Subcutaneous abdominal adipose tissue (tissue), 5 donors: ENCODE data around the gene USP7.

ENCODE experiments used
- H3K27ac ChIP-seq: one replicate; pipeline ENCODE4 v1.7.0; 2013; ENCODE audit warnings: low read depth, mild to moderate bottlenecking, inconsistent platforms, low read length, moderate library complexity
- H3K27me3 ChIP-seq, 5 donors: one replicate each; pipeline ENCODE4 v1.7.0; 2013; ENCODE audit warnings: low read length in 5 of 5, inconsistent platforms in 1 of 5; ENCODE audit not compliant: control insufficient read depth in 5 of 5, insufficient read depth in 4 of 5
- H3K36me3 ChIP-seq, 5 donors: one replicate each; pipeline ENCODE4 v1.7.0; 2013; ENCODE audit warnings: low read length in 5 of 5; ENCODE audit not compliant: control insufficient read depth in 5 of 5, insufficient read depth in 5 of 5
- H3K4me1 ChIP-seq, 5 donors: one replicate each; pipeline ENCODE4 v1.7.0; 2013; ENCODE audit warnings: low read length in 5 of 5, mild to moderate bottlenecking in 3 of 5, moderate library complexity in 1 of 5; ENCODE audit not compliant: control insufficient read depth in 5 of 5, insufficient read depth in 5 of 5
- H3K4me3 ChIP-seq, 5 donors: one replicate each; pipeline ENCODE4 v1.7.0; 2013; ENCODE audit warnings: low read length in 5 of 5, low read depth in 1 of 5
- H3K9ac ChIP-seq, 5 donors: one replicate each; pipeline ENCODE4 v1.7.0; 2013; ENCODE audit warnings: low read length in 5 of 5, mild to moderate bottlenecking in 4 of 5, moderate library complexity in 3 of 5
- H3K9me3 ChIP-seq, 5 donors: one replicate each; pipeline ENCODE4 v1.7.0; 2013; ENCODE audit warnings: low read length in 5 of 5; ENCODE audit not compliant: control insufficient read depth in 5 of 5
- donor health status: healthy.
- donor health status: healthy.
- donor health status: healthy.
- donor health status: healthy.
- donor health status: healthy.

The USP7 gene

GRCh38 chr16:8931859-8932258 is 31.8 kb downstream of the USP7 start:
- Histone ChIP-seq H3K27me3 (no peaks in the 10 kb centered on the region), H3K4me3 (no peak overlapping the region), H3K9me3 (no peaks in the 10 kb centered on the region), H3K9ac (no peak overlapping the region), H3K27ac (no peak overlapping the region), H3K4me1 (peaks cover 5 to 23% (median 11%) of the 10 kb centered on the region in 5 donors), H3K36me3 (peaks cover 4 to 24% (median 20%) of the 10 kb centered on the region in 5 donors)

- Histone ChIP-seq H3K4me3 (no peak overlapping the region), H3K4me1 (peaks cover 5 to 16% (median 11%) of the 10 kb centered on the region in 5 donors), H3K36me3 (peaks cover 12 to 30% (median 26%) of the 10 kb centered on the region in 5 donors)
These were observed 34.5 kb downstream of the USP7 start for GRCh38 chr16:8929086-8929748.

GRCh38 chr16:8928467-8928957 is 35.2 kb downstream of the USP7 start:
- H3K36me3 ChIP-seq, result peaks cover 12 to 30% (median 28%) of the 10 kb centered on the region in 5 donors
- H3K9ac ChIP-seq, result no peak overlapping the region
- no peaks in the 10 kb centered on the region for H3K27me3 ChIP-seq
- no peak overlapping the region for H3K27ac ChIP-seq
- H3K9me3 ChIP-seq, result no peaks in the 10 kb centered on the region
- peaks cover 5 to 16% (median 11%) of the 10 kb centered on the region in 5 donors for H3K4me1 ChIP-seq
- no peak overlapping the region for H3K4me3 ChIP-seq

More at GRCh38 chr16:8929086-8929748, 34.5 kb downstream of the USP7 start:
- Histone ChIP-seq H3K9me3 (no peaks in the 10 kb centered on the region), H3K9ac (no peak overlapping the region), H3K27me3 (no peaks in the 10 kb centered on the region), H3K27ac (no peak overlapping the region)

GRCh38 chr16:8926827-8927226 is 36.9 kb downstream of the USP7 start:
- Histone ChIP-seq H3K27ac (no peak overlapping the region), H3K27me3 (no peaks in the 10 kb centered on the region), H3K4me3 (no peak overlapping the region), H3K9ac (no peak overlapping the region), H3K36me3 (peaks cover 12 to 44% (median 43%) of the 10 kb centered on the region in 5 donors), H3K9me3 (no peaks in the 10 kb centered on the region), H3K4me1 (peaks cover 5 to 16% (median 11%) of the 10 kb centered on the region in 5 donors)

- Histone ChIP-seq H3K9ac (no peak overlapping the region), H3K9me3 (no peaks in the 10 kb centered on the region), H3K4me3 (no peak overlapping the region), H3K36me3 (peaks cover 20 to 57% (median 56%) of the 10 kb centered on the region in 5 donors), H3K4me1 (peaks cover 5 to 16% (median 11%) of the 10 kb centered on the region in 5 donors), H3K27me3 (no peaks in the 10 kb centered on the region), H3K27ac (no peak overlapping the region)
These were observed 38.3 kb downstream of the USP7 start for GRCh38 chr16:8925455-8925854.

GRCh38 chr16:8924214-8924613 is 39.5 kb downstream of the USP7 start:
- Histone ChIP-seq H3K9ac (no peak overlapping the region), H3K4me3 (no peak overlapping the region), H3K36me3 (peaks cover 21 to 61% (median 59%) of the 10 kb centered on the region in 5 donors), H3K9me3 (no peaks in the 10 kb centered on the region), H3K4me1 (peaks cover 4 to 16% (median 11%) of the 10 kb centered on the region in 5 donors), H3K27ac (no peak overlapping the region), H3K27me3 (no peaks in the 10 kb centered on the region)

- no peak overlapping the region for H3K27ac ChIP-seq
These were observed 40.5 kb downstream of the USP7 start for GRCh38 chr16:8923199-8923598.

GRCh38 chr16:8921347-8921984 is 42.2 kb downstream of the USP7 start:
- Histone ChIP-seq H3K36me3 (peaks cover 30 to 70% (median 61%) of the 10 kb centered on the region in 5 donors), H3K27me3 (no peaks in the 10 kb centered on the region), H3K9ac (no peak overlapping the region), H3K27ac (no peak overlapping the region), H3K9me3 (no peaks in the 10 kb centered on the region), H3K4me1 (peaks cover 0 to 5% (median 0%) of the 10 kb centered on the region in 5 donors), H3K4me3 (no peak overlapping the region)

More at GRCh38 chr16:8923199-8923598, 40.5 kb downstream of the USP7 start:
- Histone ChIP-seq H3K9me3 (no peaks in the 10 kb centered on the region), H3K4me3 (no peak overlapping the region), H3K4me1 (peaks cover under 1 to 7% (median 6%) of the 10 kb centered on the region in 5 donors), H3K27me3 (no peaks in the 10 kb centered on the region), H3K36me3 (peaks cover 24 to 61% (median 60%) of the 10 kb centered on the region in 5 donors), H3K9ac (no peak overlapping the region)

GRCh38 chr16:8920645-8921346 is 42.9 kb downstream of the USP7 start:
- peaks cover 35 to 75% (median 64%) of the 10 kb centered on the region in 5 donors for H3K36me3 ChIP-seq

More at GRCh38 chr16:8920645-8921346, 42.9 kb downstream of the USP7 start:
- Histone ChIP-seq H3K4me1 (peaks cover 0 to 5% (median 0%) of the 10 kb centered on the region in 5 donors), H3K27ac (no peak overlapping the region), H3K27me3 (no peaks in the 10 kb centered on the region), H3K4me3 (no peak overlapping the region), H3K9me3 (no peaks in the 10 kb centered on the region), H3K9ac (no peak overlapping the region)
